Activated T-cell treated with anti-CD3 and anti-CD28 coated beads for 4 hours (primary cell): ENCODE measurements around the gene OPTN.
"Not testable (repeated sequence)": the region's sequence is repeated elsewhere in the genome, so short reads cannot be mapped to it uniquely, and the experiment has no call there.

ENCODE experiments used
- DNase-seq: peaks from one replicate; pipeline ENCODE4 v3.0.0-alpha.2; 2020

Gene OPTN

DNA sequence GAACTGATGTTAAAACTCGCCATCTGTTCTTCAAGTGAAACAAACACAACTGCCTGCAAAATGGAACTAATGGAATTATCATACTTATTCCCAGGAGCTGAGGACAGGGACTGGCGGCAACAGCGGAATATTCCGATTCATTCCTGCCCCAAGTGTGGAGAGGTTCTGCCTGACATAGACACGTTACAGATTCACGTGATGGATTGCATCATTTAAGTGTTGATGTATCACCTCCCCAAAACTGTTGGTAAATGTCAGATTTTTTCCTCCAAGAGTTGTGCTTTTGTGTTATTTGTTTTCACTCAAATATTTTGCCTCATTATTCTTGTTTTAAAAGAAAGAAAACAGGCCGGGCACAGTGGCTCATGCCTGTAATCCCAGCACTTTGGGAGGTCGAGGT lies 36.7 kb downstream of the OPTN start:
- no peak for DNase-seq

DNA sequence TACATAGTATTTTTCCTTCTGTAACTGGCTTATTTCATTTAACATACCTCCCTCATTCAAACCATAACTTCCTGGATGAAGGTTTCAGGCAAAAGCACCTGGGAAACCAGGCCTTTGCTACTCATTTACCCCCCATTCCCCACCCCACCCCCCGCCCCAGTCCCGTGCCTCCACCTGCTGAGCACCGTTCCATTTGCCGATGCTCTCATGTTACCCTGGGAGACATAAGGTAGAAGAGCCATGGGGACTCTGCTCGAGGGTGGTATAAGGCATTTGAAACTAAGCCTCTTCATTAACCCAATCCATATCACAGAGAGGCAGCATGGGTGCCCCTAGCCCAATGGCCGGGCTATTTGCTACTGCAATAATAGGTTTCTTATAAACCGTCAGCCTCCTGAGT lies 39.2 kb downstream of the OPTN start:
- no peak for DNase-seq

- no peak for DNase-seq
These were observed 39.7 kb downstream of the OPTN start for GRCh38 chr10:13139676-13140075.

- DNase-seq = no peak
These were observed 40.7 kb downstream of the OPTN start for GRCh38 chr10:13140627-13141190.

DNA sequence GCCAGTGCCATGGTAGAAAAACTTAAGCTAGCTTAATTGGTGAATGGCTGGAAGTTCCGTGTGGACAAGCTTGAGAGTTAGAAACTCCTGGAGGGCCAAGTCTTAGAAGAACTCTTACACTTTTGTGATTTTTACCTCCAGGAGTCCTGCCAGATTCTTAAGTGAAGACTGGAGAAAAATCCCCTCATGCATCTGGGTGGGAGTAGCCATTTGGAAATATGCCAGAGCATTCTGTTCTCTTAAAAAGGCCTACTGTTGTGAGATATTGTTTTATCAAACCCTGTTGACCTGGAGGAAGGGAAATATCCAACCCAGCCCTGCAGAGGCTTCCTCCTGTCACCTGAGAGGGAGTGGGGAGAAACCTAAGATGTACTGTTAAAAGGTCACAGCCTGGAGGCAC lies 43.8 kb downstream of the OPTN start:
- DNase-seq = no peak

DNA sequence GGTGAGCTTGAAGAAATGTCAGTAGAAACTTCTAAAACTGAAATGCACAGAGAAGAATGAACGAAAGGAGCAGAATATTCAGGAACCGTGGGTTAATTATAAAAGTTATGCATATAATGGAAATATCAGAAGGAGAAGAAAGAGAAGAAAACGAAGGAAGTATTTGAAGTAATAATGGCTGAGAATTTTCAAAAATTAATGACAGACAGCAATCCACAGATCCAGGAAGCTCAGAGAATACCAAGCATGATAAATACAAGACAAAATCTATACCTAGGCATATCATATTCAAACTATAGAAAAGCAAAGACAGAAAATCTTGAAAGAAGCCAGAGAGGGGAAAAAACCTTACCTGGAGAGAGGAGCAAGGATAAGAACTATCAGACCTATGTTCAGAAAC lies 44.9 kb downstream of the OPTN start:
- DNase-seq = no peak

- no peak for DNase-seq
These were observed 46.4 kb downstream of the OPTN start for GRCh38 chr10:13146379-13146778.

DNA sequence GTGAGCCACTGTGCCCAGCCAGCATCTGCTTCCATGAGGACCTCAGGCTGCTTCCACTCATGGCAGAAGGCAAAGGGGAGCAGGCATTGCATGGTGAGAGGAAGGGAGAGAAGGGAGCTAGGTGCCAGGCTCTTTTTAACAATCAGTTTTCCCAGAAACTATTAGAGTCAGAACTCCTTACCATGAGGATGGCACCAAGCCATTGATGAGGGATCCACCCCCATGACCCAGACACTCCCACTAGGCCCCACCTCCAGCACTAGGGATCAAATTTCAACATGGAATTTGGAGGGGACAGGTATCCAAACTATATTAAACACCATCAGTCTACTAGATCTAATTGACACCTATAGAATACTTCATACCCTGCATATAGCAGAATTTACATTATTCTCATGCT lies 47.2 kb downstream of the OPTN start:
- no peak for DNase-seq

GRCh38 chr10:13152296-13152695 lies 52.3 kb downstream of the OPTN start:
- no peak for DNase-seq

GRCh38 chr10:13155860-13156259 lies 55.9 kb downstream of the OPTN start:
- not testable (repeated sequence) for DNase-seq

DNA sequence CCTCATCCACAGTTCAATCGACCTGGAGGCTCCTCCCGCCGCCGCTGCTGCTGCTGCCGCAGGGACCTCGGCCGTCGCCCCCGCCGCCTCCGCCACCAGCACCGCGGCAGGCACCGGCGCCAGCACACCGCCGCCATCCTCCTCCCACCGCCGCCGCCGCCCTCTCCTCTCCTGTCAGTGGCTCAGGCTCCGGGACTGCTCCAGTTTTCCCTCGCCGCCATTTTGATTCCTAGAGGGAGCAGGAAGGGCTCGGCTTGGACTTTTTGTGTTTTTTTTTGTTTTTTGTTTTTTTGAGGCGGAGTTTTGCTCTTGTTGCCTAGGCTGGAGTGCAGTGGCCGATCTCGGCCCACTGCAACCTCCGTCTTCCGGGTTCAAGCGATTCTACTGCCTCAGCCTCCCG lies 58.4 kb downstream of the OPTN start:
- DNase-seq = no peak

DNA sequence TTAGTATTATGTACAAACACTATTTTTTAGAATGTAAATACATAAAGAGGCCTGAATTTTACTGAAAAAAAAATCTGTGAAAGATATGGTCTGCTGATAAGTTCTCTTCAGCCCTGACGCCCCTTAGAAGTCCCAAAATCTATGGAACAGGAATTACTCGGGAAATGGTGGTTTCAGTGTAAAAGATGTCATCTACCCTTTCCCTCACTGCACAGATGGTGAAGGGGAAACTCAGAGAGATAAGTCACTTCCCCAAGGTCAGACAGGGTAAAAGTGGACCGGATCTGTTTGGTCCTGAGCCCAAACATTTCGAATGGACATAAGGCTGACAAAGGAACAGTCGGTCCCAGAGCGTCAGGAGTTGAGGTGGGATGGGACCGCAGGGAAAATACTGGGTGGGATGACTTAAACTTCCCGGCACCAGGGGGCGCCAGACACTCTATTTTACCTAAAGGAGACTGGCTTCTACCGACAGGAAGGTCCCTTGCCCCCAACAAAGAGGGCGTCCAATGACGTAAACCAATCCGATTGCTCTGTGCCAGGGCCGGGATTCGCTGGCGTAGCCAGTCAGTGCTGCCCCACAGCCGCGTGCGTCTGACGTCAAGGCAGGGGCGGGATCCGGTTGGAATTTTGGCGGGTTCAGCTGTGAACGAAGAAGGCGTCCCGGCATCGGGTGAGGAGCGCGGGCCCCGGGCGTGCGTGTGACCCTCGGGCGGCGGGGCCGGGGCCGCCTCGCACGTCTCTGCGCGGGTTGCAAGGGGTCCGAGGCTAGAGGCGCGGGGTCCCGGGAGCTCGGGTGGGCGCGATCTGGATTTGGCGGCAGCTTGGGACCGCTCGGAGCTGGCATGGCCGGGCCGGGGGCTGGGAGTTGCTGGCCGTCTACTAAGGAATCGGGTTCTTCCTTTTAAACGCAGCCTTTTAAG lies 61.2 kb downstream of the OPTN start, which contains the start of gene MCM10:
Gene MCM10 (plus strand): TSS at position 625 of the 923 bp plus-strand sequence. CDS start 2,645 bp downstream, outside the sequence.
- DNase-seq = peak; percentile 97

- no peak for DNase-seq
These were observed 61.9 kb downstream of the OPTN start for GRCh38 chr10:13161857-13162271.

- no peak for DNase-seq
These were observed 63.9 kb downstream of the OPTN start for GRCh38 chr10:13163859-13164258.

DNA sequence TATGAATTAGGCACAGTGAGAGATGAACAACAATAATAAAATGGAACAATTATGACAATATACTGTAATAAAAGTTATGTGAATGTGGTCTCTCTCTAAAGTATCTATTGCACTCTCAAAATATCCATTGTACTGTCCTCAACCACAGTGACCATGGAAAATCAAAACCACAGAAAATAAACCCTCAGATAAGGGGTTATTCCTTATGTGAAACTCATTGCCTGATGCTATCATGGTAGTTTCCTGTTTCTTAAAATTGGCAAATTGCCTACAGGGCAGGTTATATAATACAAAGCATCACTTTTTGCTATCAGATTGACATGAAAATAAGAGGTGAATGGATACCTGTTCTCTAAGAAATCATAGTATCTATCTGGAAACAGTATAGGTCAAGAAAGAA lies 65.2 kb downstream of the OPTN start:
- no peak for DNase-seq

GRCh38 chr10:13167568-13167967 lies 67.6 kb downstream of the OPTN start:
- no peak for DNase-seq

DNA sequence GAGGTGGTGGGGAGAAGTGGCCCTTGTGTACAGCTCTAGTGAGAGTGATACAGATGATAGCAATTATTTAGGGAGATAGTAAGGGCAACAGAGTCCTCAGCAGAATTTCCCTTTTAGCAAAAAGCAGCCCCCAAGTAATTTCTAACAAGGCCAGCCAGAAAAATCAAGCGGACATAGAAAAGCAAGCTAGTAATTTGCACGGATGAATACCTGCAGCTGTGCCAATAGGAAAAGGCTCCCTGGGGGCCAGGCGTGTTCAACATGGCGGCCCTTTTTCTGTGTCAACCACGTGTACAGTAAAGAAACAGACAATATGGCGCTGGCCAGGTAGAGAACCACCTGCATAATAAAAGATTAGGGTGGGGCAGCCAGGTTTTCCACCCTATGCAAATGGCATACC lies 68.8 kb downstream of the OPTN start:
- no peak for DNase-seq

GRCh38 chr10:13173616-13174015 lies 73.7 kb downstream of the OPTN start:
- no peak for DNase-seq

DNA sequence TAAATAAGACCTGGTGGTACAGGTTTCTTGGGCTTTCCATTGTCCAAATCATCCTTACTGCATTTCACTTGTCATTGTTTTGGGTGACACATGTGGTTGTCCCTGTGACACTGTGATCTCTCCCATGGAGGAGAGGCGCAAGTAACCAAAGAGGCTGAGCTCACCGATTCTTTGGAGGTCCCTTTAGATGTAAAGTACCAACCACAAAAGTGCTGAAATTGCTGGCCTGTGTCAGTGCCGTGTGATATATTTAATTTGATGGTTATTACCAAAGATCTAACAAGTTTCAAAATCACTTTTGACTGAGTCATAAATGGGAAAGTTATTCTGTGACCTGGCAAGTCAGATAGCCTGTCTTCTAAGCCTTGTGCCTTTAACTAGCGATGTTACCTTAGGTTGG lies 80.8 kb downstream of the OPTN start:
- DNase-seq = no peak

GRCh38 chr10:13182424-13182823 lies 82.5 kb downstream of the OPTN start:
- no peak for DNase-seq

DNA sequence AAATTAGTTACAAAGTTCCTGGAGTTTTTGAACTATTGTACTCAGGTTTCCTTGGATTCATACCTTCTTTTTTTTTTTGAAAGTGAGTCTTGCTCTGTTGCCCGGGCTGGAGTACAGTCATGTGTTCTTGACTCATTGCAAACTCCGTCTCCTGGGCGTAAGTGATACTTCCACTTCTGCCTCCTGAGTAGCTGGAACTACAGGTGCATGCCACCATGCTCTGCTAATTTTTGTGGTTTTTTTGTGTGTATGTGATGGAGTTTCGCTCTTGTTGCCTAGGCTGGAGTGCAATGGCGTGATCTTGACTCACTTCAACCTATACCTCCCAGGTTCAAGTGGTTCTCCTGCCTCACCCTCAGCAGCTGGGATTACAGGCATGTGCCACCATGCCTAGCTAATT lies 83.7 kb downstream of the OPTN start:
- no peak for DNase-seq

- no peak for DNase-seq
These were observed 84.3 kb downstream of the OPTN start for GRCh38 chr10:13184276-13184675.

DNA sequence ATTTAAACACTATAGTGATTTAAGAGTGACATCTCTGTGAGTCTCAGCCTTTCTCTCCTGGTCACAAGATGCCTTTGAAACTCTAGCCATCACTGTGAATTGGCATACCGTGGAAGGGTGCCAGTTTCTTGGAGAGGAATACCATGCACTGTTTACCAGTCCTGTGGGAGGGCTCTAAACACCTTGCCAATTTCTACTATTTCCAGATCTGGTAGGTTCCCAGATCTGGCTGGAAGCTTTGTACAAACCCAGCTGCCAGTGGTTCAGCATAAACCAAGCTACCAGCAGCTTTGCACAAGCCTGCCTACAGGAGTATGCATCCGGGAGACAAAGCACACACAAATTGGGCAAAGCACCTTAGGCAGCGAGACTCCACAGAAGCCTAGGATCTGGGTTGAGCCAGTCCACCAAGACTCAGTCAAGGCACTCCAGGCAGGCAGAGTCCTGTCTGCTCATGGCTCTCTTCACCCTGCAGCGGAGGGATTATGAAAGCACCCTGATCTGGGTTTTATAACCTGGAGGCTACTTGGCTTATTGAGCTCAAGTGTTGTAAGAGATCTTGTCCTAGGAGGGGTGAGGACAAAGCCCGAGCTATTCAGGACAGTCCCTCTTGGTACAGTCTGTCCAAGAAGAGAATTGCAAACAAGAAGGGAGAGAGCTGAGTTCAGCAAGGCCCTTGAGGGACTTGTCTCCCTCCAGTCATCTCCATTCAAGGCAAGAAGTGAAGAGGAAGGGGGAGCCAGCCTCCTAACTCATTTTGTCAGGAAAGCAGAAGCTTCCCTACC lies 85.0 kb downstream of the OPTN start:
- DNase-seq = no peak

DNA sequence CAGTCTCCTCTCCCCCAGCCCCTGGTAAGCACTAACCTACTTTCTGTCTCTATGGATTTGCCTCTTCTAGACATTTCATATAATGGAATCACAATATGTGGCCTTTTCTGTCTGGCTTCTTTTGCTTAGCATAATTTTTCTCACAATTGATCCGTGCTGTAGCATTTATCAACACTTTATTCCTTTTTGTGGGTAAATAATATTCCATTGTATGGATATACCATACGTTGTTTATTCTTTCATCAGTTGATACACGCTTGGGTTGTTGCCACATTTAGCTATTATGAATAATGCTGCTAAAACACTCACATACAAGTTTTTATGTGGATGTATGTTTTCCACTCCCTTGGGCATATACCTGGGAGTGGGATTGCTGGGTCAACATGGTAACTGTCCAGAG lies 87.2 kb downstream of the OPTN start:
- no peak for DNase-seq
